ENCODE measurements around the gene NRAP.

NRAP gene

DNA sequence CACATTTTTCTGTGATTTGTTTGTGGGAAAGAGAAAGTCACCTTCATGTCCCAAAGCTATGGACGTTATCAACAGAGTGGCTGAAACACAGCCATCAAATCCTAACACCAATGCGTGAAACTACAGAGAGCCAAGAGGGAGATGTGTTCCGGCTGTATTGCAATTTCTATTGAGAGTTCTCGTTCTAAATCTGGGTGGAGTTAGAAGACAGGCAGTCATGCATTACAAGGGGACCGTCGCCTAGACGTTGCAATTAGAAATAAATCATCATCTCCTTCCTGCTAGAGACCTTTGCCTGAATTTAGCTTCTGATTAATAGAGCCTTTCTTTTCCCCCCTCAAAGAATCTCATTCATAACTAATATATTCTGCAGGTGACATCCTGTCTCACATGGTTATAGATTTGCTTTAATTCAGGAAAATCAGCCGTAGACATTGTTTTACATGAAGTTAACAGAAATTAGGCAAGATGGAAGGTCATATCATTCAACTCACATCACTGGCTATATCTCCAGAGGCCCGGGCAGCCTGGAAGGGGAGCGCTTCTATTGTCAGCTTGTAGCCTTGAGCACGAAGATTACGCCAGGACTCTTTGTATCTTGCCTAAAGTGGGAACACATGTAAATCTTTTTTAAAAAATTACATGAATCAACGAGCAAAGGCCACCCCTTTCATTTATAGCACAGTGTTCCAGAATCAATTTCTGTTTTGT lies 58.4 kb downstream of the NRAP start:
- TF ChIP-seq, protein P1, sequence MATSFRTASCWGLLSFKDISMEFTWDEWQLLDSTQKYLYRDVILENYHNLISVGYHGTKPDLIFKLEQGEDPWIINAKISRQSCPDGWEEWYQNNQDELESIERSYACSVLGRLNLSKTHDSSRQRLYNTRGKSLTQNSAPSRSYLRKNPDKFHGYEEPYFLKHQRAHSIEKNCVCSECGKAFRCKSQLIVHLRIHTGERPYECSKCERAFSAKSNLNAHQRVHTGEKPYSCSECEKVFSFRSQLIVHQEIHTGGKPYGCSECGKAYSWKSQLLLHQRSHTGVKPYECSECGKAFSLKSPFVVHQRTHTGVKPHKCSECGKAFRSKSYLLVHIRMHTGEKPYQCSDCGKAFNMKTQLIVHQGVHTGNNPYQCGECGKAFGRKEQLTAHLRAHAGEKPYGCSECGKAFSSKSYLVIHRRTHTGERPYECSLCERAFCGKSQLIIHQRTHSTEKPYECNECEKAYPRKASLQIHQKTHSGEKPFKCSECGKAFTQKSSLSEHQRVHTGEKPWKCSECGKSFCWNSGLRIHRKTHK (tag by site-specific recombination; IDR thresholded peaks at IDR 0.05) = no peak
- no peak for TF ChIP-seq KLF16 (tag by site-specific recombination; IDR thresholded peaks at IDR 0.05)
- no peak for TF ChIP-seq ZNF133 (tag by site-specific recombination; IDR thresholded peaks at IDR 0.05)
- CTCF ChIA-PET = interaction anchor here (1.5 kb wide), 1 partner anchor 11 kb away, joined by 7 read pairs; no protein-coding TSS in a partner anchor

DNA sequence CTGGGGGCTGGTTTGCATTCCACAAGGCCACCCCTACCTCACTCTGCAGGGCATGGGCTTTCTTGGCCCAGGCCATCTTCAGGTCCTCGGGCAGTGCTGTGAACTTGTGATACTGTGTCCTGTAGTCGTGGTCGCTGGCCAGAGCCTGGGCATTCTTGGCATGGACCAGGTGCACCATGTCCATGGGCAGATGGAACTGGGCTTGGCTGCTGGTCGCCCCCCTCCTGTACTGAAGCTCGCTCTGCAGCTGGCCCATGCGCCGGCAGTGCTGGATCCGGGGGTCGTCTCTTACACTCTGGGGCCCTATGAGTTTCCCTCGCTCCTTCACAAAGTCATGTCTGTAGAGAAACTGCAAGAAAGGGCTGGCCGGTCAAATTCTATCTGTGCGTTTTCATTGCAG lies 59.3 kb downstream of the NRAP start:
- H3K4me3 ChIP-seq (ENCODE audit: low read depth, low read length) = no peak overlapping the region
- no peaks in the 10 kb centered on the region for H3K4me1 ChIP-seq (ENCODE audit: control insufficient read depth, insufficient read depth, low read length)
- ChIA-PET CTCF (no interaction called here), POLR2A (no interaction called here)
- no peak overlapping the region for H3K27ac ChIP-seq (ENCODE audit: extremely low read depth, low read depth, low read length)
- TF ChIP-seq ZNF549 (tag by site-specific recombination; IDR thresholded peaks at IDR 0.05) (no peak), REPIN1 (tag by site-specific recombination; IDR thresholded peaks at IDR 0.05; ENCODE audit: low read depth) (no peak), ZBTB48 (tag by site-specific recombination; IDR thresholded peaks at IDR 0.05) (no peak), ZNF561 (tag by site-specific recombination; IDR thresholded peaks at IDR 0.05; ENCODE audit: borderline replicate concordance) (no peak), ZNF324 (tag by site-specific recombination; IDR thresholded peaks at IDR 0.05) (no peak), ZBTB20 (tag by site-specific recombination; IDR thresholded peaks at IDR 0.05) (no peak), ZNF830 (tag by site-specific recombination; IDR thresholded peaks at IDR 0.05; ENCODE audit: low read depth) (no peak), HOXD13 (CRISPR knock-in tag; IDR thresholded peaks at IDR 0.05; ENCODE audit: borderline replicate concordance) (no peak), ZNF501 (tag by site-specific recombination; IDR thresholded peaks at IDR 0.05) (no peak), ZBTB1 (tag by site-specific recombination; IDR thresholded peaks at IDR 0.05) (no peak), ZNF48 (tag by site-specific recombination; IDR thresholded peaks at IDR 0.05) (no peak)
- TF ChIP-seq, protein P2, sequence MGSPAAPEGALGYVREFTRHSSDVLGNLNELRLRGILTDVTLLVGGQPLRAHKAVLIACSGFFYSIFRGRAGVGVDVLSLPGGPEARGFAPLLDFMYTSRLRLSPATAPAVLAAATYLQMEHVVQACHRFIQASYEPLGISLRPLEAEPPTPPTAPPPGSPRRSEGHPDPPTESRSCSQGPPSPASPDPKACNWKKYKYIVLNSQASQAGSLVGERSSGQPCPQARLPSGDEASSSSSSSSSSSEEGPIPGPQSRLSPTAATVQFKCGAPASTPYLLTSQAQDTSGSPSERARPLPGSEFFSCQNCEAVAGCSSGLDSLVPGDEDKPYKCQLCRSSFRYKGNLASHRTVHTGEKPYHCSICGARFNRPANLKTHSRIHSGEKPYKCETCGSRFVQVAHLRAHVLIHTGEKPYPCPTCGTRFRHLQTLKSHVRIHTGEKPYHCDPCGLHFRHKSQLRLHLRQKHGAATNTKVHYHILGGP (tag by site-specific recombination; IDR thresholded peaks at IDR 0.05) = no peak
- TF ChIP-seq, protein P3, sequence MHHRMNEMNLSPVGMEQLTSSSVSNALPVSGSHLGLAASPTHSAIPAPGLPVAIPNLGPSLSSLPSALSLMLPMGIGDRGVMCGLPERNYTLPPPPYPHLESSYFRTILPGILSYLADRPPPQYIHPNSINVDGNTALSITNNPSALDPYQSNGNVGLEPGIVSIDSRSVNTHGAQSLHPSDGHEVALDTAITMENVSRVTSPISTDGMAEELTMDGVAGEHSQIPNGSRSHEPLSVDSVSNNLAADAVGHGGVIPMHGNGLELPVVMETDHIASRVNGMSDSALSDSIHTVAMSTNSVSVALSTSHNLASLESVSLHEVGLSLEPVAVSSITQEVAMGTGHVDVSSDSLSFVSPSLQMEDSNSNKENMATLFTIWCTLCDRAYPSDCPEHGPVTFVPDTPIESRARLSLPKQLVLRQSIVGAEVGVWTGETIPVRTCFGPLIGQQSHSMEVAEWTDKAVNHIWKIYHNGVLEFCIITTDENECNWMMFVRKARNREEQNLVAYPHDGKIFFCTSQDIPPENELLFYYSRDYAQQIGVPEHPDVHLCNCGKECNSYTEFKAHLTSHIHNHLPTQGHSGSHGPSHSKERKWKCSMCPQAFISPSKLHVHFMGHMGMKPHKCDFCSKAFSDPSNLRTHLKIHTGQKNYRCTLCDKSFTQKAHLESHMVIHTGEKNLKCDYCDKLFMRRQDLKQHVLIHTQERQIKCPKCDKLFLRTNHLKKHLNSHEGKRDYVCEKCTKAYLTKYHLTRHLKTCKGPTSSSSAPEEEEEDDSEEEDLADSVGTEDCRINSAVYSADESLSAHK (tag by site-specific recombination; IDR thresholded peaks at IDR 0.05) = no peak
- no peaks in the 10 kb centered on the region for H3K9me3 ChIP-seq (ENCODE audit: control insufficient read depth, insufficient read depth, low read depth, low read length)
- no peaks in the 10 kb centered on the region for H3K36me3 ChIP-seq (ENCODE audit: control insufficient read depth in 2 of 2, insufficient read depth in 1 of 2, low read length in 2 of 2)

More for the DNA sequence above, 58.4 kb downstream of the NRAP start:
- no peak overlapping the region for H3K27ac ChIP-seq (ENCODE audit: extremely low read depth, low read depth, low read length)
- no peak overlapping the region for H3K4me3 ChIP-seq (ENCODE audit: low read depth, low read length)
- H3K9me3 ChIP-seq (ENCODE audit: control insufficient read depth, insufficient read depth, low read depth, low read length) = no peaks in the 10 kb centered on the region
- H3K36me3 ChIP-seq (ENCODE audit: control insufficient read depth in 2 of 2, insufficient read depth in 1 of 2, low read length in 2 of 2) = no peaks in the 10 kb centered on the region
- POLR2A ChIA-PET = no interaction called here
- peaks cover 3% of the 10 kb centered on the region for H3K4me1 ChIP-seq (ENCODE audit: control insufficient read depth, insufficient read depth, low read length)

Data from HEK293 (cell line).